ENCODE data around the gene TBL3. TPM values are rescaled to one million over a fixed set of nuclear protein-coding genes. Genes with fewer than 3 reads are reported as not detected.

TBL3 gene
- total and polyA plus RNA-seq, 4 donors: 23.9 to 58.8 (median 44.1) TPM

- H3K9me3 ChIP-seq (ENCODE audit: control insufficient read depth in 4 of 4, insufficient read depth in 3 of 4, low read length in 3 of 4): no peaks in the 10 kb centered on the region
- DNase-seq: peak; percentile 88 to 91 (median 90)
- H3K36me3 ChIP-seq (ENCODE audit: control insufficient read depth in 4 of 4, insufficient read depth in 4 of 4, low read length in 4 of 4): peaks cover 3 to 47% (median 21%) of the 10 kb centered on the region in 4 donors
- no peaks in the 10 kb centered on the region for H3K27me3 ChIP-seq (ENCODE audit: control insufficient read depth in 3 of 3, insufficient read depth in 3 of 3, low read length in 2 of 3)
- no peak overlapping the region for H3K9ac ChIP-seq (ENCODE audit: insufficient read depth in 1 of 2, low read length in 2 of 2)
- TF ChIP-seq CTCF (IDR thresholded peaks at IDR 0.05; ENCODE audit: control extremely low read depth, extremely low read depth): peak; percentile 87
- no peak overlapping the region for H3K4me3 ChIP-seq
- H3K4me1 ChIP-seq (ENCODE audit: control insufficient read depth in 5 of 5, insufficient read depth in 5 of 5, low read length in 5 of 5): peaks cover 0 to 40% (median 14%) of the 10 kb centered on the region in 5 donors
- H3K27ac ChIP-seq (ENCODE audit: low read depth in 1 of 2, low read length in 1 of 2): no peak overlapping the region
- WGBS, 2 donors: 35 to 39% methylated on average over 35 to 36 of the region's 36 CpGs
- ATAC-seq (ENCODE audit: insufficient read depth, low FRiP score): peak; percentile 89
These were observed 32.2 kb downstream of the TBL3 start for GRCh38 chr16:2003827-2004641.

GRCh38 chr16:2004795-2005517 is 33.1 kb downstream of the TBL3 start:
- Histone ChIP-seq H3K27ac (ENCODE audit: low read depth in 1 of 2, low read length in 1 of 2) (no peak overlapping the region), H3K4me3 (no peak overlapping the region), H3K36me3 (ENCODE audit: control insufficient read depth in 4 of 4, insufficient read depth in 4 of 4, low read length in 4 of 4) (peaks cover 3 to 38% (median 16%) of the 10 kb centered on the region in 4 donors), H3K4me1 (ENCODE audit: control insufficient read depth in 5 of 5, insufficient read depth in 5 of 5, low read length in 5 of 5) (peaks cover 0 to 40% (median 14%) of the 10 kb centered on the region in 5 donors), H3K27me3 (ENCODE audit: control insufficient read depth in 3 of 3, insufficient read depth in 3 of 3, low read length in 2 of 3) (no peaks in the 10 kb centered on the region), H3K9ac (ENCODE audit: insufficient read depth in 1 of 2, low read length in 2 of 2) (no peak overlapping the region), H3K9me3 (ENCODE audit: control insufficient read depth in 4 of 4, insufficient read depth in 3 of 4, low read length in 3 of 4) (no peaks in the 10 kb centered on the region)
- no peak for TF ChIP-seq CTCF (IDR thresholded peaks at IDR 0.05; ENCODE audit: control extremely low read depth, extremely low read depth)
- DNase-seq (no peak), ATAC-seq (ENCODE audit: insufficient read depth, low FRiP score) (no peak)
- 64 to 75% methylated on average over 31 to 34 of the region's 34 CpGs for WGBS, 2 donors

DNA sequence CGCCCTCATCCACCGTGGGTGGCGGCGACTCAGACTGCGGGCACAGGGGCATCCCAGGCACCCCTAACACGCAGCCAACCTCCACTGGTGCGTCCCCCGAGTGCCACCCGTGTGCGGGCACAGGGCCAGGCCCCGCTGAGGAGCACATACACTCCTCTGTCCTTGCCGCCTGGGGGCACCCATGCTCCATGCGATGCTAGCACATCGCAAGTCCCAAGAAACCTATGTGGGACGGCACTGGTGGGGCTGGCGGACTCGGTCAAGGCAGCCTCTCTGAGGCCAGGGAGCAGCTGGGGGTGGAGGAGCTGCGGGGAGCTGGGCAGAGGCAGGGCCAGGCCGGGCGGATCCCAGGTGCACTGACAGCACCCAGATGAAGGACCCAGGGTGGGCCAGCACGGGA is 33.8 kb downstream of the TBL3 start:
- Histone ChIP-seq H3K4me1 (ENCODE audit: control insufficient read depth in 5 of 5, insufficient read depth in 5 of 5, low read length in 5 of 5) (peaks cover 0 to 43% (median 20%) of the 10 kb centered on the region in 5 donors), H3K4me3 (no peak overlapping the region)
- ATAC-seq (ENCODE audit: insufficient read depth, low FRiP score): no peak

More for the DNA sequence above, 33.8 kb downstream of the TBL3 start:
- peak; percentile 4 for TF ChIP-seq CTCF (IDR thresholded peaks at IDR 0.05; ENCODE audit: control extremely low read depth, extremely low read depth)
- Histone ChIP-seq H3K9ac (ENCODE audit: insufficient read depth in 1 of 2, low read length in 2 of 2) (no peak overlapping the region), H3K36me3 (ENCODE audit: control insufficient read depth in 4 of 4, insufficient read depth in 4 of 4, low read length in 4 of 4) (peaks cover 3 to 33% (median 14%) of the 10 kb centered on the region in 4 donors), H3K27me3 (ENCODE audit: control insufficient read depth in 3 of 3, insufficient read depth in 3 of 3, low read length in 2 of 3) (no peaks in the 10 kb centered on the region), H3K27ac (ENCODE audit: low read depth in 1 of 2, low read length in 1 of 2) (no peak overlapping the region), H3K9me3 (ENCODE audit: control insufficient read depth in 4 of 4, insufficient read depth in 3 of 4, low read length in 3 of 4) (no peaks in the 10 kb centered on the region)
- no peak for DNase-seq
- 29 to 60% methylated on average over 20 to 21 of the region's 21 CpGs for WGBS, 2 donors
